HepG2 (cell line): ENCODE measurements around the gene TLE1. TPM values are rescaled to one million over a fixed set of nuclear protein-coding genes. Genes with fewer than 3 reads are reported as not detected.

Source experiments
- ATAC-seq: fragments of 200-7000 bp; cut with Tn5 transposase; 3 replicates; pipeline ENCODE4 v1.9.1; 2020; ENCODE audit warnings: mild to moderate bottlenecking, moderate library complexity
- BruUV-seq: library from RNA; stranded (reverse); fragments of 400-500 nt; replicated peaks from 2 replicates; lab custom pipeline; 2021; lab: Mats Ljungman, UMichigan
- CTCF ChIA-PET: fragments of 300-600 bp; formaldehyde crosslinking; extraction: SDS; loops from one replicate; lab custom pipeline; 2021; ENCODE audit warnings: low total read pairs, inconsistent platforms, low intra/inter-chr PET ratio; lab: Yijun Ruan, JAX
- POLR2A ChIA-PET: fragments of 350-600 bp; sonication (Branson Sonifier 250); formaldehyde crosslinking; loops from one replicate; lab custom pipeline; 2020; ENCODE audit warnings: antibody characterized with exemption, inconsistent platforms; lab: Yijun Ruan, JAX
- DNase-seq: peaks from one replicate; pipeline ENCODE4 v3.0.0-alpha.2; 2015; ENCODE audit warnings: low spot score
- FAIRE-seq: peaks from 3 replicates; lab custom pipeline; 2011; peaks lifted over from hg19 to GRCh38; lab: Jason Lieb, UNC
- H2AFZ ChIP-seq: one replicate; pipeline ENCODE4 v1.6.1; 2011; ENCODE audit warnings: low read length, inconsistent platforms
- H3K27ac ChIP-seq: fragments of 300-600 bp; 3 replicates; pipeline ENCODE4 v1.8.0; 2011; ENCODE audit warnings: mixed run types, mild to moderate bottlenecking, mixed read lengths, low read length, inconsistent platforms; ENCODE audit not compliant: insufficient read depth; ENCODE audit errors: extremely low read length
- H3K27me3 ChIP-seq, 2 experiments: fragments of 200-600 bp in 1 of 2; 2 replicates in 1 of 2; 3 replicates in 1 of 2; pipeline versions ENCODE4 v1.6.0 to v1.8.0; 2011; ENCODE audit warnings: low read length in 2 of 2, mild to moderate bottlenecking in 2 of 2, moderate library complexity in 2 of 2, inconsistent platforms in 1 of 2; ENCODE audit not compliant: insufficient read depth in 2 of 2, control insufficient read depth in 1 of 2
- H3K36me3 ChIP-seq, 2 experiments: fragments of 200-600 bp in 1 of 2; replicated peaks in 1 of 2; 2 replicates in 1 of 2; 3 replicates in 1 of 2; pipeline versions ENCODE4 v1.5.1 to v1.8.0; 2011; ENCODE audit warnings: low read length in 2 of 2, inconsistent platforms in 1 of 2; ENCODE audit not compliant: insufficient read depth in 2 of 2, control insufficient read depth in 1 of 2
- H3K4me1 ChIP-seq: 2 replicates; pipeline ENCODE4 v1.5.1; 2012; ENCODE audit warnings: low read length, inconsistent platforms; ENCODE audit not compliant: insufficient read depth
- H3K4me2 ChIP-seq: 2 replicates; pipeline ENCODE4 v1.6.0; 2011; ENCODE audit warnings: low read depth, low read length, inconsistent platforms
- H3K4me3 ChIP-seq, 3 experiments: fragments of 200-600 bp in 1 of 3; sonication (generic), shearing (Covaris generic) in 1 of 3; replicated peaks in 1 of 3; 2 replicates each; pipeline ENCODE4 v1.5.1; 2011 to 2016; ENCODE audit warnings: low read length in 3 of 3, inconsistent platforms in 2 of 3, low read depth in 2 of 3, mild to moderate bottlenecking in 2 of 3, control low read depth in 1 of 3, mixed read lengths in 1 of 3; ENCODE audit not compliant: insufficient read depth in 1 of 3
- H3K79me2 ChIP-seq: one replicate; pipeline ENCODE4 v1.6.1; 2011; ENCODE audit warnings: low read length, inconsistent platforms; ENCODE audit not compliant: insufficient read depth
- H3K9ac ChIP-seq: 2 replicates; pipeline ENCODE4 v1.6.0; 2011; ENCODE audit warnings: mild to moderate bottlenecking, low read depth, low read length, inconsistent platforms; ENCODE audit not compliant: insufficient read depth
- H3K9me3 ChIP-seq: 2 replicates; pipeline ENCODE4 v1.5.1; 2012; ENCODE audit warnings: mild to moderate bottlenecking, low read length
- H4K20me1 ChIP-seq: 2 replicates; pipeline ENCODE4 v1.6.0; 2011; ENCODE audit warnings: inconsistent platforms, mild to moderate bottlenecking, low read length, moderate library complexity; ENCODE audit not compliant: insufficient read depth
- DRAP1 ChIP-seq: IDR thresholded peaks from 2 replicates; pipeline ENCODE4 v1.6.1; 2016; ENCODE audit warnings: missing genetic modification reagents, missing compliant biosample characterization
- ESRRA ChIP-seq: sonication (generic); formaldehyde crosslinking; IDR thresholded peaks from 2 replicates; pipeline ENCODE4 v1.5.1; 2020; ENCODE audit warnings: mild to moderate bottlenecking, low read depth, missing genetic modification reagents
- MIXL1 ChIP-seq: IDR thresholded peaks from 2 replicates; pipeline ENCODE4 v1.6.1; 2016
- RBM22 ChIP-seq: fragments of 200-400 bp; formaldehyde crosslinking; optimal IDR thresholded peaks from 2 replicates; pipeline ENCODE3; 2017; ENCODE audit warnings: mild to moderate bottlenecking, low read length, moderate library complexity
- SRY ChIP-seq: sonication (generic); formaldehyde crosslinking; IDR thresholded peaks from 2 replicates; pipeline ENCODE4 v1.8.0; 2022; ENCODE audit warnings: mild to moderate bottlenecking, missing genetic modification reagents
- ZNF580 ChIP-seq: IDR thresholded peaks from 2 replicates; pipeline ENCODE4 v1.6.1; 2016; ENCODE audit warnings: low read depth, borderline replicate concordance
- ZNF768 ChIP-seq: sonication (generic); formaldehyde crosslinking; IDR thresholded peaks from 2 replicates; pipeline ENCODE4 v1.4.0; 2020; ENCODE audit warnings: missing genetic modification reagents
- ZNF850 ChIP-seq: sonication (generic); formaldehyde crosslinking; conservative IDR thresholded peaks from 2 replicates; pipeline ENCODE4 v1.9.0; 2021; ENCODE audit warnings: mild to moderate bottlenecking, missing genetic modification reagents
- WGBS: methylation state at CpG from one replicate; pipeline ENCODE4 v1.1.6; 2017; ENCODE audit warnings: low lambda C conversion rate; 5-methylcytosine and 5-hydroxymethylcytosine counted together
- in situ Hi-C: cut with HindIII; loops from 2 replicates; pipeline ENCODE4 v1.10.0; 2017; ENCODE audit warnings: low pct_unique_long_range_greater_than_20kb; ENCODE audit not compliant: extremely low pct_ligation_motif_present
- intact Hi-C: fragments of 100-400 bp; cut with micrococcal nuclease; formaldehyde crosslinking; loops from one replicate; pipeline ENCODE4 v1.10.0; 2022; ENCODE audit not compliant: unreplicated experiment
- polyA plus RNA-seq, 8 experiments: library from polyadenylated mRNA; depleted of rRNA in 3 of 8; stranded (reverse) in 7 of 8; unstranded in 1 of 8; fragments of >200 nt; fragmentation: Illumina TruSeq in 4 of 8; extraction: Trizol in 4 of 8; gene quantifications; 2 replicates each; pipeline versions ENCODE4 v1.2.1 to v1.2.3, GENCODE V29; 2011 to 2016; ENCODE audit warnings: low read depth in 4 of 8, missing spikeins in 1 of 8, mixed read lengths in 1 of 8; ENCODE audit not compliant: insufficient read depth in 1 of 8
- total RNA-seq, 5 experiments: library from RNA; depleted of rRNA; stranded (reverse); fragments of >200 nt; fragmentation: Illumina TruSeq; extraction: Trizol; gene quantifications; 2 replicates each; pipeline ENCODE4 v1.2.3, GENCODE V29; 2016; ENCODE audit warnings: low read depth in 1 of 5

Gene TLE1
- total and polyA plus RNA-seq, 2 of the 13 experiments (the other 11 are each of a cell fraction or from before 2014, with no cell fraction given) = 35.9 to 109 TPM

DNA sequence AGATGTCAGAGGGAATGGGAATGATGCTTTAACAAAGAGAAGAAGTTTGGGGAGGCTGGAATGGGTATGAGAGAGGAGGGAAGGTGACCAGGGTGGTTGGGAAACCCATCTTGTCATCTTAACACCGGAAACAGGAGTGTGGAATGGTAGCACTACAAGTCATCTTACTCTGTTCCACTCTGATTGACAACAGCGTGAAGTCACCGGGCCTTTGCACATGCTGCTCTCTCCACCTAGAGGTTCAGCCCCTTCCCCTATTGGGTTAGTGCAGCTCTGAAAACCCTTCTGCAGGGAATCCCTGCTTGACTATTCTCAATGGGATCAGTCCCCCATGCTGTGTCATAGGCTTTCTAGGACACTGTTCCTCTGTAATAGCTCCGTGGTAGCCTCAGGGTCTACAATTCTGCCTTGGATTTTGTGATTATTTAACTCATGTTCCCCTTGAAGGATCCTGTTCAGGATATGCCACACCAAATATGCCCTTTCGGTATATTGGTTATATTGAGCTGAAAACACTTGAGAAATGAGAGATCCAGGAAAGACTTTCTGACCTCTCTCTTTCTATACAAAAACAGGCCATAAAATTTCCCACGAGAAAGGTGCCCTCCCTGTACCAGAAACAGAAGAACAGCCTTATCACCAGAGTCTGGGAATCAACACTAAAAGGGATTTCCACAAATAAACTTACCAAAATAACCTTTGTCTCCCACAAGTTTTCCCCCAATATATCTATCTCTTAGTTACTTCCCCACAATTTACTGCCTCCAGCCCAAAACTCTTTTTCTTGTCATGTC, 86.3 kb downstream of the TLE1 start:
- Histone ChIP-seq H3K27me3 (no peaks in the 10 kb centered on the region), H3K4me2 (no peak overlapping the region)
- TF ChIP-seq RBM22 = peak; percentile 41
- no peak for TF ChIP-seq MIXL1 (CRISPR knock-in tag)
- no peak for TF ChIP-seq ZNF768 (CRISPR knock-in tag)
- TF ChIP-seq ZNF580 (CRISPR knock-in tag) = no peak
- no peak for TF ChIP-seq ZNF850
- TF ChIP-seq, all 625 proteins: peak for 1
- no peak overlapping the region for H3K4me3 ChIP-seq
- no peak for DNase-seq
- H3K9ac ChIP-seq = no peak overlapping the region
- H3K79me2 ChIP-seq = peaks cover 2% of the 10 kb centered on the region
- peaks cover 32% of the 10 kb centered on the region for H3K4me1 ChIP-seq
- intact Hi-C loops = no loop called here
- H2AFZ ChIP-seq = no peak overlapping the region
- BruUV-seq = no TSS peak
- WGBS = 96% methylated on average over 4 of the region's 6 CpGs
- no peak overlapping the region for H3K27ac ChIP-seq
- ATAC-seq = no peak
- ChIA-PET POLR2A (no interaction called here), CTCF (no interaction called here)
- H3K36me3 ChIP-seq = peaks cover 27 to 73% of the 10 kb centered on the region in 2 experiments
- in situ Hi-C loops = no loop called here
- no peak for FAIRE-seq
- no peaks in the 10 kb centered on the region for H4K20me1 ChIP-seq
- H3K9me3 ChIP-seq = no peaks in the 10 kb centered on the region

DNA sequence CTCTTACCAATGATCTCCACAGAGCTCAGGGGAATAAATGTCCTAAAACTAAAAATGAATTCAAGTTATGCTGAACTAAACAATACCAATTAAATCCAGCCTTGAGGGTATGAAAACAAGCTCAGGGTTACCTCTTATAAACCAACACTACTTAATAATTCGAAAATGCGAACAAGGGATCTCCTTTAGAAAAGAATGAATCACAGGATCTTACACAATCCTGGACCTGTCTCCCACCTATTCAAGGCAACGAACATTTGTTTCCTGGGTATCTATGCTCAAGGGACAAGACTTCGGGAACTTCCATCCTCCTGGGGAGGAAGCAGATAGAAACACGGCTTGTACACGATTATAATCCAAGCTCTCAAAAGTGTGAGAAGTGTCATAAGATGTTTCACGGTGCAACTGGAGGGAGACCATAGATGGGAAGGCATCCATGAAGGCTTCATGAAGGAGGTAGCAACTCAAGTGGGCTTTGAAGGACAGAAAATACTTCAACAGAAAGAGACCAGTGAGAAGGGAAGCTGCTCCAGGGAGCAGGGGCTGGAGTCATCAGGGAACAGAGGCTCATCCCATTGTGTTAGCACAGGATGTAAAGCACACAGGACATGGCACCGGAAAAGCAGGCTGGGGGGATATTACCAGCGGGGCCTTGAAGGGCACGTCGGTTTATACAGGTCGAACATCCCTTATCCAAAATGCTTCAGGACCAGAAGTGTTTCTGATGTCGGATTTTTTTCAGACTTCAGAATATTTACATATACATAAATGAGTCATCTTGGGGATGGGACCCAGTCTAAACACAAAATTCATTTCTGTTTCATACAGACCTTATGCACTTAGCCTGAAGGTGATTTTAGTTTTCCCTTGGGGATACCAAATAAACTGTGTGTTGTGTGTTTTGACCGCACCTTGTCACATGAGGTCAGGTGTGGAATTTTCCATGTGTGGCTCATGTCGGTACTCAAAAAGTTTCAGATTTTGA, 87.4 kb downstream of the TLE1 start:
- peaks cover 2% of the 10 kb centered on the region for H3K79me2 ChIP-seq
- ChIA-PET POLR2A (no interaction called here), CTCF (no interaction called here)
- intact Hi-C loops (no loop called here), in situ Hi-C loops (no loop called here)
- H3K9ac ChIP-seq = no peak overlapping the region
- TF ChIP-seq RBM22 (peak; percentile 15), DRAP1 (CRISPR knock-in tag) (no peak), ESRRA (CRISPR knock-in tag) (no peak), SRY (no peak)
- no TSS peak for BruUV-seq
- no peak overlapping the region for H3K27ac ChIP-seq
- DNase-seq = no peak
- H3K4me3 ChIP-seq = no peak overlapping the region
- H3K36me3 ChIP-seq = peaks cover 25 to 73% of the 10 kb centered on the region in 2 experiments
- H3K27me3 ChIP-seq = no peaks in the 10 kb centered on the region
- peaks cover 23% of the 10 kb centered on the region for H3K4me1 ChIP-seq
- no peaks in the 10 kb centered on the region for H4K20me1 ChIP-seq
- FAIRE-seq = no peak
- 94% methylated on average over 15 of the region's 15 CpGs for WGBS
- H3K9me3 ChIP-seq = no peaks in the 10 kb centered on the region
- no peak for ATAC-seq
- no peak overlapping the region for H2AFZ ChIP-seq
- no peak overlapping the region for H3K4me2 ChIP-seq
